GM13976 (cell line): ENCODE data around the gene C17orf114.
"Not testable (repeated sequence)": the region's sequence is repeated elsewhere in the genome, so short reads cannot be mapped to it uniquely, and the experiment has no call there.

Source experiments
- DNase-seq: peaks from one replicate; pipeline ENCODE4 v3.0.0; 2012; ENCODE audit warnings: low spot score
- in situ Hi-C: fragments of 300-500 bp; cut with MboI; formaldehyde crosslinking; loops from one replicate; pipeline ENCODE4 v1.12.0; 2022; ENCODE audit warnings: low sequenced_read_pairs, mixed read lengths, inconsistent platforms; ENCODE audit not compliant: unreplicated experiment
- TF ChIP-seq, protein P1 (sequence below): IDR thresholded peaks from 2 replicates; pipeline ENCODE4 v1.5.1; 2012; ENCODE audit warnings: borderline replicate concordance, mild to moderate bottlenecking; ENCODE audit not compliant: insufficient read depth; ENCODE audit errors: extremely low read depth, missing control alignments, control extremely low read depth

The C17orf114 gene

DNA sequence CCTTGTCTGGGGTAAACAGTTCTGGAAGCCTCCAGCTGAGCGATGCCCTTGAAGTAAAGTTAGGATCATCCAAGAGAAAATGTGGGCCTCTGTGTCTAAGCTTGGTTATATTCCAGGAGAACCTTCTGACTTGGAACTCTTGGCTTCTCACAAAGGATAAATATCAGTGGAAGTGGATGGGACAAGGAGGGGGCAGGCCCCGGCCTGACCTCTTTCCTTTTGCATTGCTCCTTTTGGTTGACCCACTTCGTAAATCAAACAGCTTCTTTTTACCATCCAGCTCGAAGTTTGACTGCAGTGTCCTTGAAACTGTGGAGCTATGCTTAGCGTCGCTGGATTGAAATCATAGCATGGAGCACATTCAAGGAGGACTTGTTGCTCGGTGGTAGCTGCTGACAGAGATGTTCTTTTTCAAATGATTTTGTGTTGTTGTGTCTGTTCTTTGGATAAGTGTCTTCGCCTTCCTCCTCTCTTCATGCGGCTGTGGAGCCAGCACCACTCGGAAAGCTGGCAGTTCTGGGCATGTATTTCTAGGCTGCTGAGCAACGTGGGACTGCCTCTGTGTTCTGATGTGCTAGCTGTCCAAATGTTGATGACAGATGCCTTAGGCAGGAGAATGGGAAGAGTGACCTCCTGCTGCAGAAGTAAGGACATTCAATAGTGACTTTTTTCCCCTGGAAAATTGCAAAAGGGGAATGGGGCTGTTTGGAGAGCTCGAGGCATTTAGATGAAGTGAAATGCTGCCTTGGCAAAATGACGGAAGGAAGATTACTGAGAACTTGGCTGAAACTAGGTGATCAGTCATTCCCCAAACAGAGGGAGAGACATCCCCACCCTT is 35.6 kb upstream of the C17orf114 start:
- TF ChIP-seq, protein P1, sequence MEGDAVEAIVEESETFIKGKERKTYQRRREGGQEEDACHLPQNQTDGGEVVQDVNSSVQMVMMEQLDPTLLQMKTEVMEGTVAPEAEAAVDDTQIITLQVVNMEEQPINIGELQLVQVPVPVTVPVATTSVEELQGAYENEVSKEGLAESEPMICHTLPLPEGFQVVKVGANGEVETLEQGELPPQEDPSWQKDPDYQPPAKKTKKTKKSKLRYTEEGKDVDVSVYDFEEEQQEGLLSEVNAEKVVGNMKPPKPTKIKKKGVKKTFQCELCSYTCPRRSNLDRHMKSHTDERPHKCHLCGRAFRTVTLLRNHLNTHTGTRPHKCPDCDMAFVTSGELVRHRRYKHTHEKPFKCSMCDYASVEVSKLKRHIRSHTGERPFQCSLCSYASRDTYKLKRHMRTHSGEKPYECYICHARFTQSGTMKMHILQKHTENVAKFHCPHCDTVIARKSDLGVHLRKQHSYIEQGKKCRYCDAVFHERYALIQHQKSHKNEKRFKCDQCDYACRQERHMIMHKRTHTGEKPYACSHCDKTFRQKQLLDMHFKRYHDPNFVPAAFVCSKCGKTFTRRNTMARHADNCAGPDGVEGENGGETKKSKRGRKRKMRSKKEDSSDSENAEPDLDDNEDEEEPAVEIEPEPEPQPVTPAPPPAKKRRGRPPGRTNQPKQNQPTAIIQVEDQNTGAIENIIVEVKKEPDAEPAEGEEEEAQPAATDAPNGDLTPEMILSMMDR, result no peak
- in situ Hi-C loops, result no loop called here
- no peak for DNase-seq

DNA sequence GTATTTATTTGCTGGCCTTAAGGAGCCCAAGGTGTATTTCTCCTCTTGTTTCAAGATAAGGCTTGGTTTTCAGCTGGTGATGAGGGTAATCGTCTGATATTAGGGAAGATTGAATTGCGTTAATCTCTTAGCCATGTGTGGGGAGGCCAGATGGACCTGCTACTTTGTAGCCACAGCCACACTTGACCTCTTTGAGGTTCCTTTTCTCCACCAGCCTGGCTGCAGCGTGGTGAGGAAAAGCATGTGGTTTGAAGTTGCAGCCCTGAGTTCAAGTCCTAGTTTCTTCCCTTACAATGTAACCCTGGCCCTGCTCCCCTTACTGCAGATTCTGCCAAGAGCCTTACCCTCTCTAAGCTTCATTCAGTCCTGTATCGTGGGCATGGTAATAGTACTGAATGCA is 34.1 kb upstream of the C17orf114 start:
- no peak for DNase-seq
- in situ Hi-C loops, result no loop called here
- TF ChIP-seq, protein P1, result no peak

DNA sequence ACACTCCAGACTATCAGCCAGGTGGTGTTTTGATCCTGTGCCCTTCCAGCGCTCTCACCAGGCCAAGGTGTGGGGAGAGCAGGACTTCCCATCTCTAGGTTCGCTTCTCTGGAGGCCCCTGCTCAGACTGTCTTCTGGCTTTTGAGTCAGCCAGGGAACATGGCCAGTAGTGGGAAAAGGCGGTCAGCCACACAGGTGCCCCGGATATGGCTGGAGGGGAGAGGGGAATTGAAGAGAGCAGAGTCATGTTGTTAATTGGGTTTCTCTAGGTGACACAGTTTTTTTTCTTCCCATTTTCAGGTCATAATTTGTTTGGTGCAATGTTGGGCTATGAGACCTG is 32.5 kb upstream of the C17orf114 start:
- TF ChIP-seq, protein P1, result no peak
- DNase-seq, result no peak
- in situ Hi-C loops, result no loop called here

DNA sequence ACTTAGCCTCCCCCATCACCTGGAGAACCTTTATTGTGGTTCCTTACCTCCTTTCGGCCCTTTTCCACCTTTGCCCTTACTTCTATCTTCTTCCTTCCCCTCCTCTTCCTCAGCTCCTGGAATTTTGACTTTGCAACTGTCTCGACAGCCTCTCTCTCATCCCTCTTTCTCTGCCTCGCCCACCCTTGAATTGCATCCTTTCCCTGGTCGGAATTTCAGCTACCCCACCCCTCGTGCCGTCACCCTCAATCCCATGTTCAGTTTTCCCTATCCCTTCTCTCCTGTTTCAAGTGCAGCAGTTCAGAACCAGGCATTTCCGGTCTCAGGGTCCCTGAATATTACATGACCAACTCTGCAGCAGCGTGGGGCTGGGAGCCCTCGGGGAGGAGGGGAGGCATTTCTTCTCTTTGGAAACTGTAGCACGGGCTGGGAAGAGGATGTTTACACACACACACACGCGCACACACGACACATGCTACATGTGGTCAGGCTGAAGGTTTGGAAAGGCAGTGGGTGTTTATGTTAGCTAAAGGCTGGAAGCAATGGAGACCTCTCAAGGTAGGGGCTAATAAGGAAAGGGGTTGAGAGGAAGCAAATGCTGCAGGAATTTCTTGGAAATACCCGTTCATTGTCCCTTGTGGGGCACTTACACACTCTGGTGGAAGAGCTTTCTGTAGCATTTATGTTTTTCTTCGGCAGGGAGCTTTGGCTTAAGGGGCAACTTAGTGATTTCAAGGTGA is 32.0 kb upstream of the C17orf114 start:
- no peak for DNase-seq
- TF ChIP-seq, protein P1, result no peak
- in situ Hi-C loops, result no loop called here

DNA sequence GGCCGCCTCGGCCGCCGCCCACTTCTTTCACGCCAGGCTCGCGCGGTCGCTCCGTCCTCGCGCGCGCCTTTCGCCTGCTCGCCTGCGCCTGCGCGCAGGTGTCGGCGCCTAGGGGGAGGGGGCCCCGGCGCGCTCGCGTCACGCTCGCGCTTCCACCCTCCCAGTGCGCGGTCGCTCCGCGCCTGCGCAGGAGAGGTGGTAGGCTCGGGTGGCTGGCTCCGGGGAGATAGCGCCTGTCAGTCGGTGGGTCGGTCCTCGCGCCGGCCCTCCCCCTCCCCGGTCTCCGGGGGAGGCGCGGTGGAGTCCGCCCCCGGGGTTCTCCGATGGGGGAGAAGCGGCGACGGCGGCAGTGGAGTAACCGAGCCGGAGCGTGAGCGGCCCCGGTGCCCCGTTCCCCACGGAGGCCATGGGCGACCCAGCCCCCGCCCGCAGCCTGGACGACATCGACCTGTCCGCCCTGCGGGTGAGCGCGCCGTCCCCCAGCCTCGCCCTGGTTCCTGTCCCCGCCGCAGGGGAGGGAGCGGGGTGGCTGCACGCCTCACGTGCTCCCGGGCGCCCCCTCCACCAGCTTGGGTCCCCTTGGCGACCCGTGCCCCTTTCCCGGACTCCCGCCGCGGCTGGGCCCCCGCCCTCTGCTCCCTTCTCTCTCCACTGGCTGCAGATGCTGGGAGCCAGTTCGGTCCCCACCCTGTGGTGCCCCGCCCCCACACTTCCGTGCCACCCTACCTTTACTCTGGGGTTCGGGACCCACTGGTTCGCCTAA is 31.2 kb upstream of the C17orf114 start, which contains the start of gene MINK1:
Gene MINK1, plus strand, starts transcription at position 163 of the 763 bp plus-strand sequence. Its CDS starts 244 bp downstream, at position 407.
- TF ChIP-seq, protein P1, result no peak
- in situ Hi-C loops, result no loop called here
- peak; percentile 100 for DNase-seq

DNA sequence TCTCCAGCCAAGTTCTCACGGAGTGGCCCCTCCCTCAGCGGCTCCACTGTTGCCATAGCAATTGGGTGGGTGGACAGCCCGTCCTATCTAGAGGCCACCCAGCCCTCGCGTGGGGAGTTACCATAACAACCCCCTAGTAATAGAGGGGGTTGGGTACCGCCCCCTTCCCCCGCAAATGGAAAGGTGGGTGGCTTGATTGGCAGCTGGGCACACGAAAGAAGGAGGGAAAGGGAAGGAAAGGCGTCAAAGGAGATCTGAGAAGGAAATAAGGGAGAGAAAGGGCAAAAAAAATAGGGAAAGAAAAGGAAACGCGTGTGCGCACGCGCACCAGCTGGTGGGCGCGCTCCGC is 30.7 kb upstream of the C17orf114 start:
- in situ Hi-C loops, DNase-seq: not testable (repeated sequence)
